Measurements from ENCODE around the gene GRAMD2A. TPM values are rescaled to one million over a fixed set of nuclear protein-coding genes. Genes with fewer than 3 reads are reported as not detected.

Gene GRAMD2A
- total RNA-seq, 1 donor from 2014 or later = not detected

- no peak overlapping the region for H3K27ac Mint-ChIP-seq (ENCODE audit: unreplicated experiment)
- peaks cover 7% of the 10 kb centered on the region for H3K4me1 Mint-ChIP-seq (ENCODE audit: low read depth, unreplicated experiment)
- no peak for TF ChIP-seq CTCF (IDR thresholded peaks at IDR 0.05; ENCODE audit: partially characterized antibody, unreplicated experiment)
- no peak overlapping the region for H3K4me3 Mint-ChIP-seq (ENCODE audit: unreplicated experiment)
- peaks cover 5% of the 10 kb centered on the region for H3K27me3 Mint-ChIP-seq (ENCODE audit: unreplicated experiment)
- DNase-seq = no peak
- peaks cover 7% of the 10 kb centered on the region for H3K9me3 Mint-ChIP-seq (ENCODE audit: unreplicated experiment)
- no peaks in the 10 kb centered on the region for H3K36me3 Mint-ChIP-seq (ENCODE audit: unreplicated experiment)
Observed at GRCh38 chr15:72237029-72237852, 39.7 kb upstream of the GRAMD2A start.

- H3K4me3 Mint-ChIP-seq (ENCODE audit: unreplicated experiment) = no peak overlapping the region
- TF ChIP-seq CTCF (IDR thresholded peaks at IDR 0.05; ENCODE audit: partially characterized antibody, unreplicated experiment) = no peak
- H3K36me3 Mint-ChIP-seq (ENCODE audit: unreplicated experiment) = no peaks in the 10 kb centered on the region
- H3K27me3 Mint-ChIP-seq (ENCODE audit: unreplicated experiment) = peaks cover 10% of the 10 kb centered on the region
- peaks cover 13% of the 10 kb centered on the region for H3K4me1 Mint-ChIP-seq (ENCODE audit: low read depth, unreplicated experiment)
- no peak for DNase-seq
- peaks cover 11% of the 10 kb centered on the region for H3K9me3 Mint-ChIP-seq (ENCODE audit: unreplicated experiment)
- H3K27ac Mint-ChIP-seq (ENCODE audit: unreplicated experiment) = no peak overlapping the region
Observed at GRCh38 chr15:72236381-72237003, 38.9 kb upstream of the GRAMD2A start.

- TF ChIP-seq CTCF (IDR thresholded peaks at IDR 0.05; ENCODE audit: partially characterized antibody, unreplicated experiment) = no peak
- Mint-ChIP-seq H3K4me3 (ENCODE audit: unreplicated experiment) (no peak overlapping the region), H3K36me3 (ENCODE audit: unreplicated experiment) (no peaks in the 10 kb centered on the region), H3K4me1 (ENCODE audit: low read depth, unreplicated experiment) (peaks cover 13% of the 10 kb centered on the region), H3K27ac (ENCODE audit: unreplicated experiment) (no peak overlapping the region), H3K9me3 (ENCODE audit: unreplicated experiment) (peaks cover 15% of the 10 kb centered on the region), H3K27me3 (ENCODE audit: unreplicated experiment) (peaks cover 13% of the 10 kb centered on the region)
- DNase-seq = no peak
Observed at GRCh38 chr15:72235298-72235697, 37.7 kb upstream of the GRAMD2A start.

GRCh38 chr15:72233769-72234168 is 36.2 kb upstream of the GRAMD2A start:
- TF ChIP-seq CTCF (IDR thresholded peaks at IDR 0.05; ENCODE audit: partially characterized antibody, unreplicated experiment) = no peak
- Mint-ChIP-seq H3K9me3 (ENCODE audit: unreplicated experiment) (peaks cover 19% of the 10 kb centered on the region), H3K36me3 (ENCODE audit: unreplicated experiment) (no peaks in the 10 kb centered on the region), H3K27ac (ENCODE audit: unreplicated experiment) (no peak overlapping the region), H3K4me3 (ENCODE audit: unreplicated experiment) (no peak overlapping the region), H3K27me3 (ENCODE audit: unreplicated experiment) (peaks cover 20% of the 10 kb centered on the region), H3K4me1 (ENCODE audit: low read depth, unreplicated experiment) (peaks cover 15% of the 10 kb centered on the region)
- no peak for DNase-seq

Measured in glutamatergic neuron (in vitro differentiated cells).